ENCODE data around the gene SLC35B4.

Gene SLC35B4

DNA sequence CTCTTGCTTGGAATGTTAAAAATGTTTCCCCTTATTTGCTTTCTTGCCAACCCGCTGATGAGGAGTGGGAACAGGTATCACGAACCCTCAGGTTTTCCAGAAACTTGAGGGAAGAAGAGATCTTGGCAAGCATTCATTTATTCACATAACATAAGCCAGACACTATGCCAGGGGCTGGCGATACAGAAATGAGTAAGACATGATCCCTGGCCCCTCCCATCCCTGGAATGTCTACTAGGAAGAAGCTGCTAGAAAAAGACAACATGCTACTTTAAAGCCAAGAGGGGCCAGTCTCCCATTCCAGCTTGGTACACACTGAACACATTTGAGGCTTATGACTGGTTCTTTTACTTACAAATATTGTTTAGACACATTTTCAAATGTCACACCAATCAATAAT, 26.4 kb downstream of the SLC35B4 start:
- DNase-seq (ENCODE audit: low read depth in 2 of 2): peak in 1 of 2 experiments; percentile 4

GRCh38 chr7:134289841-134290240, 26.9 kb downstream of the SLC35B4 start:
- no peak for DNase-seq (ENCODE audit: low read depth in 2 of 2)

DNA sequence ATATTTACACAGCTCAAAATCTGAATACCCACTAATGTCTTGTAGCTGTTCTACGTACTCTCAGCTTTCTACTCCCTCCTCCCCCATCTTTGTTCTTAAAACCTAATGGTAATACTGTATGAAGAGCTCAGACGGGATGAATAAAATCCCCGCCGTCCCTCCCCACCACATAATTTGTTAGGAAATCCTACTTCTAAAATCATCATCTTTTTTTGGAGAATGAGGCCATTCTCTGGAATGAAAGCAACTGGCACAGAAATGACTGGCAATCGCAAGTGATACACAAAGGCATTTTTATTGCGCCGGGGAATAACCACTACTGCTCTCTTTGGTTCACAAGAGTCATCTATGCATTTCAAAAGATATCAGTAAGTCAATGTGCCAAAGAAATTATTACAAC, 27.3 kb downstream of the SLC35B4 start:
- DNase-seq (ENCODE audit: low read depth in 2 of 2): no peak

- no peak for DNase-seq (ENCODE audit: low read depth in 2 of 2)
These were observed 28.6 kb downstream of the SLC35B4 start for GRCh38 chr7:134287916-134288659.

GRCh38 chr7:134284952-134285351, 31.8 kb downstream of the SLC35B4 start:
- no peak for DNase-seq (ENCODE audit: low read depth in 2 of 2)

- no peak for DNase-seq (ENCODE audit: low read depth in 2 of 2)
These were observed 32.7 kb downstream of the SLC35B4 start for GRCh38 chr7:134284011-134284410.

DNA sequence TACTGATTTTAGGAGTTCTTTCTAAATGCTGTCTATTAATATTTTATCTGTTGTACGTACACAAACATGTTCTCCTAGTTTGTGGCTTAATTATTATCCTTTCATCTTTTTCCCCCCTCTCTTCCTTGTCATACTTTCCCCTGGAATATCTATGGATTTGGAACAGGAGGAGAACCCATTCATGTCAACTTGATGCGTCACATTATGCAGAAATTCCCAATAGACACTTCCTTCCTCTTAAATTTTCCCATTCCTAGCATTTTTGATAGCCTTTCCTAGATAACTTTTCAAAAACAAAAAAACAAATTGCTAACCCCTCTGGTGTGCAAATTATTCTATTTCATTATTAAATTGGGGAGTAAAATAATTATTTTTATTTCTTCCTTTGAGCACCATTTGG, 36.2 kb downstream of the SLC35B4 start:
- DNase-seq (ENCODE audit: low read depth in 2 of 2): no peak

GRCh38 chr7:134279898-134280297, 36.8 kb downstream of the SLC35B4 start:
- no peak for DNase-seq (ENCODE audit: low read depth in 2 of 2)

- DNase-seq (ENCODE audit: low read depth in 2 of 2): no peak
These were observed 37.4 kb downstream of the SLC35B4 start for GRCh38 chr7:134279336-134279735.

DNA sequence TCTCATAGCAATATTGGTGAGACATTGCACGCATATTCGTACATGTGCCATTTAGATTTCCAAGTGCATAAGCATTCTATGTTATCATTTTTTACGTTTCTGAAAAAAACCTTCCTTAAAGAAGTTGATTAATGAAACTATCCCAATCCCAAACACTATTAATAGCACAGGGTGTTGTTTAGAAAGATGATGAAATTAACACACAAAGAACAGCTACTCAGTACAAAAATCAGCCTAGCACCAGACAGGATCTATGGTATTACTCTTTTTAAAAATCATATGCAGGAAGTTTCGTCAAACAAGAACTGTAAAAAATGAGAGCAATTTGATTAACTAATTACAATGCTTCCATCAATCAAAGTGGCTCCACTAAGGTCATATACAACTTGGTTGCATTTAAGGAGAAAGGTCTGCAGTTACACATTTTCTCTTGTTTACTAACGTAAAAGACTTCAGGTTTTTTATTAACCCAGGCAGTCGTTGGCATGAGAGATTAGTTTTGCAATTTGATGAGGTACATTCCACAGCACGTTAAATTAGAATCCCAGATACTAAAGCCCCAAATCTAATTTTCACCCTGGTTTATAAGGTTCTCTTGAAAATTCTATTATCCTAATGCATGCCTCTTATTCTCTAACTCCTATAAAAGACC, 38.1 kb downstream of the SLC35B4 start:
- no peak for DNase-seq (ENCODE audit: low read depth in 2 of 2)

DNA sequence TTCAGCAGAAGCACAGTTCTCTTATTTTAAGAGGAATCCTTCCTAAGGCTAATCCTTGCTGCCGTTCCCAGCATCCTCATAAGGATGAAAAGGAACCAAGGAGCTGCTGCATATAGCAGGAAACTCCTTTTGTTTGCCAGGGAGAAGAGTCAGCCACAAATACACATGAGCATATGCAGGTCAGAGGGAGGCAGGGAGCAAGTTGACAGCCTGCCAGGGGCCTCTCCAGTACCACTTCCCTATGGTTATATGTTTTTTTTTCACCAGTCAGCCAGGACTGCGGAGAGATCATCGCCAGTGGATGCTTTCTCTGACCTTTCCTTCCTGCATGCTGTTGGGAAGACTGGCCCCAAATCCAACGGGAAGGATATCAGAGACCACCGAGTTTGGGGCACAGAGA, 39.8 kb downstream of the SLC35B4 start:
- DNase-seq (ENCODE audit: low read depth in 2 of 2): no peak

DNA sequence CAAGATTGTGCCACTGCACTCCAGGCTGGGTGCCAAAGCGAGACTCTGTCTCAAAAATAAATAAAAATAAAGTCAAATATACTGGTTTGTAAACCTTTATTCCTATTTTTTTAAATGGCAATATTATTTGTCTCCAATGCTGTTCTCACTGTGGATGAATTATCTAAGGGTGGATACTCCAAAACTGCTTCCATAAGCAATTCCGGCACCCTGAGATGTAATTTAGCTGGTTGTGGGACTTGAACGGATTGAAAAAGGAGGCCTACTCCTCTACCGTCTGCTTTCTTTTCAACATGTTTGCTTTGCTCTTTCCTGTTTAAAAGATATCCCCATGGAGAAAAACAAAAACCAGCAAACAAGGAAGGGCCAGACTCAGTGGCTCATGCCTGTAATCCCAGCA, 54.4 kb downstream of the SLC35B4 start:
- no peak for DNase-seq (ENCODE audit: low read depth in 2 of 2)

DNA sequence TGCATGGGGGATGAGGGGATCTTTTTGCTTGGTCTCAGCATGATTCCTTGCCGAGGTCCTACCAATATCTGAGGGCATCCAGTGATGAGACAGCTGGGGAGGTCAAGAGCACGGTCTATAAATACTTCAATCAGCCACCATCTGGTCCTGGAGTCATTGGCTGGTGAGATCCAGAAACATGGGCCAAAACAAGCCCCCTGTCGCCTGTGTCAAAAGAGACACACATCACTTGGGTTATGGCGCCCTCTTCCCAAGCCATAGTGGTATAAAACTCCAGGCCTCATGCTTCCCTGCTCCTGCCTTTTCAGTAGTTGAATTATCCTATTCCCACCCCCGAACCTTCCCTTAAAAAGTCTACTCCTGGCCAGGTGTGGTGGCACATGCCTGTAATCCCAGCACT, 60.9 kb downstream of the SLC35B4 start:
- DNase-seq (ENCODE audit: low read depth in 2 of 2): no peak

DNA sequence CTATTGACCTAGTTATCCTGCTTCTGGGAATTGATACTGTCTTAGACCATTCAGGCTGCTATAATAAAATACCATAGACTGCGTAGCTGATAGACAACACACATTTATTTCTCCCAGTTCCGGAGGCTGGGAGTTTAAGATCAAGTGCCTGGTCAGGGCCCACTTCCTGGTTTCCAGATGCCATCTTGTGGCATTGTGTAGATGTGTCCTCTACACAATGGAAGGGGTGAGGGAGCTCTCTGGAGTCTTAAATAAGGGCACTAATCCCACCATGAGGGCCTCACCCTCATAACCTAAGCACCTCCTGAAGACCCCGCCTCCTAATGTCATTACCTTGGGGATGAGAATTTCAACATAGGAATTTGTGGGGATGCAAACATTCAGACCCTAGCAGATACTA, 62.4 kb downstream of the SLC35B4 start:
- no peak for DNase-seq (ENCODE audit: low read depth in 2 of 2)

DNA sequence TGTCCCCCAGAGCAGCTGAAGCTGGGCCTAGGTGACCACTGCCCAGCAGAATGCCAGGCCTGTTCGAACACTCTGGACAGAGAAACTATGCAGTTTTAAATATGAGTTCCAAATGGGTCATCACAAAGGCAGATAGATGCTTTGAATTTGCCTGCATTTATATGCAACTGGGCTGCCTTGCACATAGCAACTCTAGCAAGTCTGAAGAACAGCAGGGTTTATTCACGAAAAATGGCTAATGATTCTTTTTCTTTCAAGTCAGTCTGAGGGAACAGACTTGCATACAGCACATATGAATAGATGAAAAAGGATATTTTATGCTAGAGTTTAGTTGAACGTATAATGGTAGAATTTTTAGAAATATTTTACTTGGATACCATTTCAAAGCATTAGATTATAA, 68.5 kb downstream of the SLC35B4 start:
- no peak for DNase-seq (ENCODE audit: low read depth in 2 of 2)

GRCh38 chr7:134246761-134247160, 70.0 kb downstream of the SLC35B4 start:
- no peak for DNase-seq (ENCODE audit: low read depth in 2 of 2)

DNA sequence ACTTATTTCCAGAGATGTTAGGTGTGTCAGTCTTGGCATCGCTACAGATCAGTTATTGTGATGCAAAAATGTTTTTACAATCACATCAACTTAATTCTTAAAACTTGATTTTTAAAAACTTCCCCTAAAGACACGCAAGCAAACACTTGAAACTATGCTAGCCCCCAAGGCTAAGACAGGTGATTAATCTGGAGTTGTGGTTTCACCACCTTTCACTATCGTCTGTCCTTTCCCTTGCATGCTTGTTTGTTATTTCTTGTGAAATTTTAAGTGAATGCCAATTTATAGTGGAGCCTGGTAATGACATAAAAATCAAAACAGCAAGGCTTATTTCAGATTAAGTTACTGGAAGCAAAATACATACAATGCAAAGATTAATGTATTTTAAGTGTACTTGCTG, 70.4 kb downstream of the SLC35B4 start:
- DNase-seq (ENCODE audit: low read depth in 2 of 2): no peak

DNA sequence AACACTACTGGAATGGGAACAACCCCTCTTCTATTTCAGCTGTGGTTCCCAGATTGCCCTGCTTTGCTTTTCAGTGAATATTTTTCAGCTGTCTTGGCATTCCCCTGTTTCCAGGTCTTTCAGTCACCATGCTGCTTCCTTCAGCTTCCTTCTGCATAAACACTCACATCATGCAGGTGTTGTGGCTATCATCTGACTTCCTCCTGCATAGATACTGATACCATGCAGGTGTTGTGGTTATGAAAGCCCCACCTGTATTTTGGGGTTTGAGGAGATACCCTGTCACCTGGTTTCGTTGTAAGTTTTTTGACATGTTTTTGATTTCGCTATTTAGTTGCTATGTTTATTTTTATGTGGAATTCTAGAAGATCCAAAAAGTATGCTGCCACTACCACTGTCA, 71.5 kb downstream of the SLC35B4 start:
- no peak for DNase-seq (ENCODE audit: low read depth in 2 of 2)

Data from fibroblast of skin of left biceps (primary cell).